ENCODE results near the gene MAPK4. TPM values are rescaled to one million over a fixed set of nuclear protein-coding genes. Genes with fewer than 3 reads are reported as not detected.

MAPK4 gene
- total and polyA plus RNA-seq, 7 experiments from 2014 or later, result not detected

DNA sequence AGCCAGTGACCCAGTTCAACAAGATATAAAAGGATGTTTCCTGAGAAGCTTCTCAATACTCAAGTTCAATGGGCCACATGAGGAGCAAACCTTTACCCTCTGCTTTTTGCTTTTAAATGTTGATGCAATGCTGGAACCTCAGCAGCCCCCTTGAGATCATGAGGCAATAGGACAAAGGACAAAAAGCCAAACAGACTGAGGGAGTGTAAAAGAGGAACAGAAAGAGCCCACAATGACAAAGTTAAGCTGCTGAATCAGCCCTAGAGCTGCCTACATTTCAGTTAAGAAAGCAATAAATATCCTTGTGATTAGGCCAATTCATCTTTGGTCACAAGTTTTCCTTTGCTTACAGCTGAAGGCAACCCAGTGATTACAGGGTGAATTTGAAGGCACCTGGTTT, 183.1 kb downstream of the MAPK4 start:
- Mint-ChIP-seq H3K36me3 (no peaks in the 10 kb centered on the region), H3K27ac (no peak overlapping the region), H3K4me1 (no peaks in the 10 kb centered on the region), H3K4me3 (no peak overlapping the region), H3K9me3 (peaks cover 0 to 8% (median 0%) of the 10 kb centered on the region in 11 donors), H3K27me3 (peaks cover 4 to 23% (median 12%) of the 10 kb centered on the region in 5 donors)
- no peaks in the 10 kb centered on the region for H3K9me3 ChIP-seq (ENCODE audit: control insufficient read depth in 2 of 3, low read length in 3 of 3)
- no peaks in the 10 kb centered on the region for H3K36me3 ChIP-seq (ENCODE audit: control insufficient read depth in 2 of 3, insufficient read depth in 3 of 3, low read length in 3 of 3)
- H3K4me1 ChIP-seq (ENCODE audit: control insufficient read depth in 2 of 2, insufficient read depth in 2 of 2, low read length in 2 of 2), result no peaks in the 10 kb centered on the region
- POLR2A ChIA-PET, result no interaction called here
- ATAC-seq (no peak), DNase-seq (no peak)
- CTCF ChIA-PET, result no interaction called here
- H3K4me3 ChIP-seq (ENCODE audit: low read length), result no peak overlapping the region
- H3K27ac ChIP-seq (ENCODE audit: low read depth, low read length), result no peak overlapping the region
- no peaks in the 10 kb centered on the region for H3K27me3 ChIP-seq (ENCODE audit: control insufficient read depth in 2 of 2, insufficient read depth in 2 of 2, low read length in 2 of 2)
- intact Hi-C loops (cut with micrococcal nuclease), result no loop called here

DNA sequence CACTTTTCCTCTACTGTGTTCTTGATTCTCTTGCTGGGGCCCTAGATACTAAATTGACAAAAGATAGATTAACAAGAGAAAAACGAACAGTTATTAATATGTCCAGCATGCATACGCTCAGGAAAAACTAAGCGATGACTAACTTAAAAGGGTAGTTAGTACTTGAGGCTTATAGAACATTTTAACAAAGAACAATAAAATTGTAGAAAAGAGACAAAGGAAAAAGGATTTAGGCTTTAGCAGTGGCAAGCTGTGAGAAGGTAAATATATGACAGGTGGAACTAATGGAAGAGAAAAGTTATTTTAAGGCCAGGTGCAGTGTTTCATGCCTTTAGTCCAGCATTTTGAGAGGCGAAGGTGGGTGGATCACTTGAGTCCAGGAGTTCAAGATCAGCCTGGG, 184.4 kb downstream of the MAPK4 start:
- no peak overlapping the region for H3K27ac ChIP-seq (ENCODE audit: low read depth, low read length)
- CTCF ChIA-PET, result no interaction called here
- no peaks in the 10 kb centered on the region for H3K36me3 ChIP-seq (ENCODE audit: control insufficient read depth in 2 of 3, insufficient read depth in 3 of 3, low read length in 3 of 3)
- Mint-ChIP-seq H3K4me3 (no peak overlapping the region), H3K9me3 (peaks cover 0 to 8% (median 0%) of the 10 kb centered on the region in 11 donors), H3K36me3 (no peaks in the 10 kb centered on the region), H3K4me1 (no peaks in the 10 kb centered on the region), H3K27ac (no peak overlapping the region), H3K27me3 (peaks cover 4 to 27% (median 16%) of the 10 kb centered on the region in 5 donors)
- H3K27me3 ChIP-seq (ENCODE audit: control insufficient read depth in 2 of 2, insufficient read depth in 2 of 2, low read length in 2 of 2), result no peaks in the 10 kb centered on the region
- DNase-seq (no peak), ATAC-seq (no peak)
- POLR2A ChIA-PET, result no interaction called here
- no peaks in the 10 kb centered on the region for H3K9me3 ChIP-seq (ENCODE audit: control insufficient read depth in 2 of 3, low read length in 3 of 3)
- no peaks in the 10 kb centered on the region for H3K4me1 ChIP-seq (ENCODE audit: control insufficient read depth in 2 of 2, insufficient read depth in 2 of 2, low read length in 2 of 2)
- intact Hi-C loops (cut with micrococcal nuclease), result no loop called here
- H3K4me3 ChIP-seq (ENCODE audit: low read length), result no peak overlapping the region

DNA sequence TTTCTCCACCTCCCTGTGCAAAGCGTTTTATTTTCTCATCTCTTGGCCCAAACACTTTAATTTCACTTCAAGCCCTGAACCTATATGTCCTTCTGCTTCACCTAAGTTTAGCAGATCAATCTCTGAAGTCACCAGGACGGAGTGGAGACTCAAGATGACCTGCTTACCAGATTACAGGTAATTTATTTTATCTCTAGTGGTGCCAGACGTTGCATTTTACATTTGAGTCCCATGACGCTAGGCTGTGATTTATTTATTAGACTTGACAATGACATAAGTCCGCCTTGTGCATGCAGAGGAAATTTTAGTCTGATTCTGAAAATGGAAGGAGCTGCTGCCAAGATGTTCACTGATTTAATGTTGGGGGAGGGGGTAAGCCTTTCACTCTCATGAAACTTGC, 186.1 kb downstream of the MAPK4 start:
- no peak for DNase-seq
- Mint-ChIP-seq H3K27ac (no peak overlapping the region), H3K27me3 (peaks cover 12 to 41% (median 31%) of the 10 kb centered on the region in 5 donors), H3K36me3 (no peaks in the 10 kb centered on the region), H3K9me3 (peaks cover 0 to 9% (median 0%) of the 10 kb centered on the region in 11 donors), H3K4me3 (no peak overlapping the region), H3K4me1 (no peaks in the 10 kb centered on the region)
- no peaks in the 10 kb centered on the region for H3K4me1 ChIP-seq (ENCODE audit: control insufficient read depth in 2 of 2, insufficient read depth in 2 of 2, low read length in 2 of 2)
- intact Hi-C loops (cut with micrococcal nuclease), result no loop called here
- no peak for ATAC-seq
- H3K27me3 ChIP-seq (ENCODE audit: control insufficient read depth in 2 of 2, insufficient read depth in 2 of 2, low read length in 2 of 2), result no peaks in the 10 kb centered on the region
- no peaks in the 10 kb centered on the region for H3K9me3 ChIP-seq (ENCODE audit: control insufficient read depth in 2 of 3, low read length in 3 of 3)
- no peaks in the 10 kb centered on the region for H3K36me3 ChIP-seq (ENCODE audit: control insufficient read depth in 2 of 3, insufficient read depth in 3 of 3, low read length in 3 of 3)
- CTCF ChIA-PET, result no interaction called here
- H3K4me3 ChIP-seq (ENCODE audit: low read length), result no peak overlapping the region
- POLR2A ChIA-PET, result no interaction called here
- H3K27ac ChIP-seq (ENCODE audit: low read depth, low read length), result no peak overlapping the region

DNA sequence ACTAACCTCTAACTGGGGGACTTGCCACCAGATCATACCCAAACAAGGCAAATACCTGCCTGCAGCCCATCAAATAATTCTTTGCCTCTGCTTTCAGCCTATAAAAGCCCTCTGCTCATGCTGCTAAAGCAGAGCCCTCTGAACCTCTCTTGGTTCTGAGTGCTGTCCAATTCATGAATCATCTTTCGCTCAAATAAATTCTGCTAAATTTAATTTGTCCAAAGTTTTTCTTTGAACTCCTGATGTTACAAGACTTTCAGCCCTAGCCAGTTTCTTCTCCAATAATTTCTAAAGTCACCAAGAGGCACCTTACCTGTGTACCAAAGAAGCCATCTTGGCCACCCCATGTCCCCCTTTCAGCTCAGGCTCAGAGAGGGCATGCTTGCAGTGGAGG, 188.0 kb downstream of the MAPK4 start:
- H3K27me3 Mint-ChIP-seq, result peaks cover 17 to 59% (median 35%) of the 10 kb centered on the region in 5 donors
- H3K4me3 Mint-ChIP-seq, result no peak overlapping the region

DNA sequence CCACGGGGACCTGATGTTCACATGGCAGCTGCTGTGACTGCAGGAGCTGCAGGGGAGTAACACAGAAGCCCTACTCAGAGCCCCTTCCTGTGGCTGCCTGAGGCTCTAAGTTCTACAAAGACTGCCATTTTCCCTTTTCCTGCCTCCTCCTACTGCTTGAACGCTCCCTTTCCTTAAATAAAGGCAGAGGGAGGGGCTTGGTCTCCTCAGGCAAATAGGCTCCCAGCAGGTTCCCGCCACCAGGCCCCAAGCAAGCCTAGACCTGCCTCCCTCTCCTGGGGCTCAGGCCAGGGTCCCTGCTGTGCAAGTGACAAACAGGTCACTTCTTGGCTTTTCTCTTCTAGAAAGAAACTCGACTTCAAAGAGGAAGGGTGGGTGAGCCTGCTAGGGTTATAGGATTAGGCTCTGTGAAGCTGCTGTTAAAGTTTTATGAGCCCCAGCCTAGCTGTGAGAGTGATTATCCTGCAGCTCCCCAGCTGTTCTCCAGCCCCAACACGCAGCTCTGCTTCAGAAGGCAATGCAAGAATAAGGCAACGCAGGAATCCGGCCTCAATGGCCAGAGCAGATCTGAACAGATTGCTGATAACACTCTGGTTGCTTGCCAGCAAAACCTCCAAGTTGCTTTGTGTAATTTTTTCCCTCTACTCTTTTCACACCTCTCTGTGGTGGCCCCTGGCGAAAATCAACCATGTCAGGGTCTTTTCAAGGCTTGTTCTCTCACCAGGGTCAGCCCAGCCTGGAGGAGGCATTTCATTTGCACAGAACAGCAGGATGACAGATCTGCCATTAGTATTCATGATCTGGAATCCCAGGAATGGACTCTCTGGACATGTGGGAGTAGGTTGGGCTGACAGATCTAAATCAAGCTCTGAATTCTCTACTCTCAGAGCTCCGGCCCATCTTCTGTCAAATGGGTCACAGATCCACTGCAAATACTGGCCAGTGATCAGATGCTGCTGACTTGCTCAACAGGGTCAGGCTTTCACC, 188.6 kb downstream of the MAPK4 start:
- ATAC-seq (no peak), DNase-seq (no peak)
- Mint-ChIP-seq H3K4me1 (no peaks in the 10 kb centered on the region), H3K9me3 (peaks cover 0 to 8% (median 0%) of the 10 kb centered on the region in 11 donors), H3K36me3 (no peaks in the 10 kb centered on the region), H3K27me3 (peaks cover 16 to 58% (median 32%) of the 10 kb centered on the region in 5 donors), H3K27ac (no peak overlapping the region), H3K4me3 (no peak overlapping the region)
- H3K4me1 ChIP-seq (ENCODE audit: control insufficient read depth in 2 of 2, insufficient read depth in 2 of 2, low read length in 2 of 2), result no peaks in the 10 kb centered on the region
- no peaks in the 10 kb centered on the region for H3K36me3 ChIP-seq (ENCODE audit: control insufficient read depth in 2 of 3, insufficient read depth in 3 of 3, low read length in 3 of 3)
- intact Hi-C loops (cut with micrococcal nuclease), result no loop called here
- no peak overlapping the region for H3K4me3 ChIP-seq (ENCODE audit: low read length)
- no peaks in the 10 kb centered on the region for H3K27me3 ChIP-seq (ENCODE audit: control insufficient read depth in 2 of 2, insufficient read depth in 2 of 2, low read length in 2 of 2)
- ChIA-PET POLR2A (no interaction called here), CTCF (no interaction called here)
- no peak overlapping the region for H3K27ac ChIP-seq (ENCODE audit: low read depth, low read length)
- H3K9me3 ChIP-seq (ENCODE audit: control insufficient read depth in 2 of 3, low read length in 3 of 3), result no peaks in the 10 kb centered on the region

More for the DNA sequence above, 188.0 kb downstream of the MAPK4 start:
- H3K4me1 ChIP-seq (ENCODE audit: control insufficient read depth in 2 of 2, insufficient read depth in 2 of 2, low read length in 2 of 2), result no peaks in the 10 kb centered on the region
- DNase-seq, result no peak
- Mint-ChIP-seq H3K4me1 (no peaks in the 10 kb centered on the region), H3K36me3 (no peaks in the 10 kb centered on the region), H3K9me3 (peaks cover 0 to 10% (median 0%) of the 10 kb centered on the region in 11 donors), H3K27ac (no peak overlapping the region)
- H3K9me3 ChIP-seq (ENCODE audit: control insufficient read depth in 2 of 3, low read length in 3 of 3), result no peaks in the 10 kb centered on the region
- ChIA-PET CTCF (no interaction called here), POLR2A (no interaction called here)
- H3K27ac ChIP-seq (ENCODE audit: low read depth, low read length), result no peak overlapping the region
- intact Hi-C loops (cut with micrococcal nuclease), result no loop called here
- ATAC-seq, result no peak
- H3K36me3 ChIP-seq (ENCODE audit: control insufficient read depth in 2 of 3, insufficient read depth in 3 of 3, low read length in 3 of 3), result no peaks in the 10 kb centered on the region
- no peaks in the 10 kb centered on the region for H3K27me3 ChIP-seq (ENCODE audit: control insufficient read depth in 2 of 2, insufficient read depth in 2 of 2, low read length in 2 of 2)
- H3K4me3 ChIP-seq (ENCODE audit: low read length), result no peak overlapping the region

DNA sequence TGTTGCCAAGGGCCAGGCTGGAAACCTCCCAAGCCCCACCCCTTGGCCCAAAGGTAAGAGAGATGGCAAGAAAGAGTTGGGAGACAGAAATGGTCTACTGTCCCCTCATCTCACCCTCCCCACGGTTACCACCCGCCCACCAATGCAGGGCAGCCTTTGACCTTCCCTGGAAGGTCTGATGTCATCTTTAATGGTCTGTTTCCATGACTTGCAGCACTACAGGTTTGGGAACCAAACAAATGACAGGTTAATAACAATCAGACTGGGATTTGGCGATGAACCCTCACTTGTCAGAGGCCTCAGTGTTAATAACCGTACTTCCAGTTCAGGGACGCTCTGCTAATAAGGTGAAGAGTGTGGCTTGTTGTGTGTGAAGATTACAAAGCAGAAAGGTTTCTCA, 189.5 kb downstream of the MAPK4 start:
- ATAC-seq, result no peak
- H3K36me3 Mint-ChIP-seq, result no peaks in the 10 kb centered on the region
- ChIA-PET POLR2A (no interaction called here), CTCF (no interaction called here)
- H3K27ac ChIP-seq (ENCODE audit: low read depth, low read length), result no peak overlapping the region
- intact Hi-C loops (cut with micrococcal nuclease), result no loop called here
- no peaks in the 10 kb centered on the region for H3K9me3 ChIP-seq (ENCODE audit: control insufficient read depth in 2 of 3, low read length in 3 of 3)
- DNase-seq, result no peak
- H3K4me3 ChIP-seq (ENCODE audit: low read length), result no peak overlapping the region
- H3K4me3 Mint-ChIP-seq, result no peak overlapping the region
- no peaks in the 10 kb centered on the region for H3K27me3 ChIP-seq (ENCODE audit: control insufficient read depth in 2 of 2, insufficient read depth in 2 of 2, low read length in 2 of 2)
- no peaks in the 10 kb centered on the region for H3K4me1 ChIP-seq (ENCODE audit: control insufficient read depth in 2 of 2, insufficient read depth in 2 of 2, low read length in 2 of 2)
- no peaks in the 10 kb centered on the region for H3K4me1 Mint-ChIP-seq
- H3K27me3 Mint-ChIP-seq, result peaks cover 11 to 56% (median 30%) of the 10 kb centered on the region in 5 donors
- no peak overlapping the region for H3K27ac Mint-ChIP-seq
- H3K9me3 Mint-ChIP-seq, result peaks cover 0 to 6% (median 0%) of the 10 kb centered on the region in 11 donors
- H3K36me3 ChIP-seq (ENCODE audit: control insufficient read depth in 2 of 3, insufficient read depth in 3 of 3, low read length in 3 of 3), result no peaks in the 10 kb centered on the region

DNA sequence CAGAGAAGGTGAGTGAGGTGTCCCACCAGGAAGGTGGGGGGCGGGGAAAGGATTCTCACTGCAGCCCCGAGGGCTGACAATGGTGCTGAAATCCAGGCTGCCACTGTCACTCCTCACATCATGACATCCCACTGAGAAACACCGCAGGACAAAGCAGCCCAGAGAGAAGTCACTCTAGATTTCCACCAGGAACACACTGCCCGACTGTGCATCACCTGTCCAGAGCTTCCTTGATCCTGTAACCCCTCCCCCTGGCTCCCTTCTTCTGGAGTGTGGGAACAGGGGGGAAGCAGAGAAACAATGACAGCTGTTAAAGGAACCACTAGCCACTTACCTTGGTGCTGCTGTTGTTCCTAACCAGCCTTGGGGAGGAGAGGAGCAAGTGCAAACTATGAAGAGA, 190.1 kb downstream of the MAPK4 start:
- Mint-ChIP-seq H3K27ac (no peak overlapping the region), H3K9me3 (peaks cover 0 to 6% (median 0%) of the 10 kb centered on the region in 11 donors), H3K36me3 (no peaks in the 10 kb centered on the region), H3K4me3 (no peak overlapping the region), H3K27me3 (peaks cover 11 to 62% (median 33%) of the 10 kb centered on the region in 5 donors), H3K4me1 (no peaks in the 10 kb centered on the region)
- intact Hi-C loops (cut with micrococcal nuclease), result no loop called here
- Histone ChIP-seq H3K27me3 (ENCODE audit: control insufficient read depth in 2 of 2, insufficient read depth in 2 of 2, low read length in 2 of 2) (no peaks in the 10 kb centered on the region), H3K4me3 (ENCODE audit: low read length) (no peak overlapping the region), H3K9me3 (ENCODE audit: control insufficient read depth in 2 of 3, low read length in 3 of 3) (no peaks in the 10 kb centered on the region), H3K27ac (ENCODE audit: low read depth, low read length) (no peak overlapping the region), H3K4me1 (ENCODE audit: control insufficient read depth in 2 of 2, insufficient read depth in 2 of 2, low read length in 2 of 2) (no peaks in the 10 kb centered on the region), H3K36me3 (ENCODE audit: control insufficient read depth in 2 of 3, insufficient read depth in 3 of 3, low read length in 3 of 3) (no peaks in the 10 kb centered on the region)
- no peak for ATAC-seq
- POLR2A ChIA-PET, result no interaction called here
- no peak for DNase-seq
- CTCF ChIA-PET, result no interaction called here
